ENCODE measurements around the gene PPP1R2B. TPM values are rescaled to one million over a fixed set of nuclear protein-coding genes. Genes with fewer than 3 reads are reported as not detected.

Gene PPP1R2B
- polyA plus RNA-seq, 5 donors: 0.06 to 0.13 (median 0.09) TPM; not detected in 2

DNA sequence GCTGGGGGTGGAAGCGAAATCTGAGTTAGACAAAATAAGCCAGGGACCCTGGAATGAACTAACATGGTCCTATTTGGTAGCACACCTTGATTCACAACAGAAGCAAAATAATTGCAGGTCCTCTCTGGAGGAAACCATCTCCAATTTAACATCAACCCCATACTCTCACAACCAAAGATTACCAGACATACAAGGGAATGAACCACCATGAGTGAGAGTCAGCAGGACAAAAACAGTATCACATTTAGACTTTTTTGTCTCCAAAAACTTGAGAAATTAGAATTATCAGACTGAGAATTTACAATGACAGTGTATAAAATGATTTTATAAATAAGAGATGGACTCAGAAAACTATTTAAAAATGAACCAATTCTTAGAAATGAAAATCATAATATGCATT, 21.1 kb downstream of the PPP1R2B start:
- no peak for DNase-seq

DNA sequence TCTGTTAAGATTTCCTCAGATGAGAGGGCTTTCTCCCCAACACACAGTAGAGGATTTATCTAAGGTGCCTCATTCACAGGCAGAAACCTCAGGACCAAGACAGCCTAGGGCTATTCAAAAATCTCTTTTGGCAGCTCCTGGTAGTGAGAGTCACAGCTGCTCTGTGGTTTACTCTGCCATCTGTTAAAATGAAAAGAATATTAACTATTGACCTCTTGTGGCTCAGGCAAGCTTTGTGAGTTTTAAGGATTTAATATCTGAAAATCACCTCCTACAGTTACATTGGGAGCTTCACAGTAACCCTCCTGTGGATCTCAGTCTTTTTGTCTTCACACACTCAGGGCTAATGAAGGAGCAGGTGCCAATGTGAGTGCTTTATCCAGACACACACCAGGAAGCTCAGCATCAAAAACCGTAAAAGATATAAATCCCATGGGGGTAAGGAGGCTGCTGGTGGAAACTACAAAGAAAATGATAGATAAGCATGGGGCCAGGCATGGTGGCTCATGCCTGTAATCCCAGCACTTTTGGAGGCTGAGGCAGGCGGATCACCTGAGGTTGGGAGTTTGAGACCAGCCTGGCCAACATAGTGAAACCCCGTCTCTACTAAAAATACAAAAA, 29.7 kb downstream of the PPP1R2B start:
- DNase-seq: no peak

DNA sequence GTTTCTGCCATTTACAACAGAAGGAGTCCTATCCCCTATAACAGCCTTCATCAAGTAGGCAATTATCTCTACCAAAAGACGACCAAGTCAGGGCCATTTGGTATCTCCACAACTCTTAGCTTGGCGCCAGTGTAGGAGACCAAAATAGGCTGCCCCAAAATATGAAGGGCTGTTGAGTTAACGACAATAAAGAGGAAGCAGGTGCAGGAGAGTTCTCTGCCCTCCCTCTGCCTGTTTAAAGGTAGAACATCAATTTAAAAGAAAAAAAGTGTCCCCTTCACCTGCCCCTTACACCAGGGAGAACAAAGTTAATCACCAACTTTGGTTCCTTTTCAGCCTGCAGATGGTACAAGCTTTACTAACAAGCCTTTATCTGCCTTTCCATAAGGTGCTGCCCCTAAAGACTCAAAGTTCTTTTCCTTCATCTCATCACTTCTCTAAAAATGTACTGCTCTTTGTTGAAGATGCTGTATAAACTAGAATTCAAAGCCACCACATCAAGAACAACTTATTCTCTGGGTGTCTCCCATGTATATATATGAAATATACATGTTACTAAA, 33.3 kb downstream of the PPP1R2B start:
- no peak for DNase-seq

DNA sequence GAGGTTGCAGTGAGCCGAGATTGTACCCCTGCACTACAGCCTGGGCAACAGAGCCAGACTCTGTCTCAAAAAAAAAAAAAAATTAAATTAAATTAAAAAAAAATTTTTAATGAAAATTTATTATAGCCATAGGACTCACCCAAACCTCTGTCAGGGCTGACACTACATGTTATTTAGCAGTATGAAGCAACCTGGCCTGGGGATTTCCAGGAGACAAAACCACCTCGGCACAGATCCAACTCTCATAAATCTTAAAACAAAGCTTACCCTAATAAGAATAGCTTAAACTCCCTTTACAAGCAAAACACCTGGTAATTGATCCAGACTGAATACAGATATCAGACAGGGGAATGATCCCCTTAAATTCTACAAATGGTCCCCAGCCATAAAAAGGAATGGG, 38.4 kb downstream of the PPP1R2B start:
- DNase-seq: no peak

DNA sequence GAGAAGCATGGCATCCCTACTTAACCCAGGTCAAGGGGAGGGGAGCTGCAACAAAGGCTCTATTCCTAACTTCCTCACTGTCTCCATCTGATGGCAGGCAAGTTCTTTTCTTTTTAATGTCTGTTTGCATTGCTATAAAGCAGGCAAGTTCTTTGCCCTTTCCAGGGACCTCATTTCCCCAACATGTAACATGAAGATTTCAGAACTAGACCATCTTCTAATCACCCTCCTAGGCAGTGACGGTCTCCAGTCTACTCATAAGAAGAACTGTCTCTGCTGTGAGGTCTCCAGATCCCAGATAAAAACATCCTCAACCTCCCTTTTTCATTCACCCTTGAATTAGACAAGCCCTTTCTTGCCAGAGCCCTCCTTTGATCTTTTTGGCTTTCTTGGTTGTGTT, 42.1 kb downstream of the PPP1R2B start:
- DNase-seq: no peak

DNA sequence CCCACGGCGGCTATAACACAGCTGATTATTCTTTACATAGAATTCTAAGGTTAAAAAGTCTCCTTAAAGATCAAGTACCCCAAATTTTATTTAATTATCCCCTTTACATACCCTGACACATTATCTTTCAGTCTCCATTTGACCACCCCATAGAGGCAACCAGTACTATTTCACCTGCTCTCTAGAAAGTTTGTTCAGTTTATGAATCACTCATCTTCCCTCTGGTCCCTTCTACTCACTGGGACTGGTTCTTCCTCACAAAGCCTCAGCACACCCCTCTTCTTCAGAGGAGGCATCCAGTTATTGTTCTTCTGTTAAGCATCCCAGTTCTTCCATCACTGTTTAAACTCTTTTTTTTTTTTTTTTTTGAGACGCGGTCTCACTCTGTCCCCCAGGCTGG, 42.8 kb downstream of the PPP1R2B start:
- no peak for DNase-seq

DNA sequence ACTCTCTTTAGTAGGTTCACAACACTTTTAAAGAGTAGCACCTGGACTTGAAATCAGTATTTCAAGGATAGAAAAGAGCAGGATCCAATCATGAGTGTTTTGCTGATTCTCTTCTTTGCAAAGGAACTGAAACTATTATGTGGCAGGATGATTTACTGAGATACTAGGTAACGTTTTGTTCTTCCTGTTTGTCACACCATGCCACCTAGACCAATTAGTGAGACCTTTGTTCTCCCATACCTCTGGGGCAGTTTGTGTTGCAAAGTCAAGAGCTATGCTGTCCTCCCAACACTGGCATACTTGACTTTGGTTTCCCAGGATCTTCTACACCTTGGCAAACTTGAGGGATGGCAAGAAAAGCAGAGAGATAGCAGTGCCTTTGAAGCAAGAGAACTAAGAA, 43.4 kb downstream of the PPP1R2B start:
- DNase-seq: no peak

DNA sequence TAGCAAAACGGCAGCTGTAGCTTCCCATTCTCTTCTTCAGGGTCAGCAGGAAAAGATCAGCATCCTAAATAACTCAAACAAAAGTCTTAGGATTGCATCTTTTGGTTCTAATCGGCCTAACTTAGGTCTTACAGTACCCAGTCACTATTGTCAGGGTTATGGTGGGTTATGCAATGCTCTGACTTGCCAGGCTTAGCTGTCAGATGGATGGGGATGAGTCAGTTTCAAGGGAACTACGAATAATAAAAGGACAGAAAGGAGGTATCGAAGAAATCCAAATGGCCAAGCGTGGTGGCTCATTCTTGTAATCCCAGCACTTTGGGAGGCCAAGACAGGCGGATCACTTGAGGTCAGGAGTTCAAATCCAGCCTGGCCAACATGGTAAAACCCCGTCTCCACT, 46.5 kb downstream of the PPP1R2B start:
- no peak for DNase-seq

Other genes starting within 250 kb of the PPP1R2B start
- 1 to 10 TPM in 1 of 5 donors, under 1 TPM in 4; 0.33 to 1.3 (median 0.69) TPM for gene TIMD4, start 112.9 kb downstream of the PPP1R2B start, polyA plus RNA-seq (ENCODE audit: insufficient read depth in 1 of 5, insufficient read length in 5 of 5, low replicate concordance in 1 of 5)
- 1 to 10 TPM in 3 of 5 donors, under 1 TPM in 2; 0.24 to 1.5 (median 1.1) TPM for gene HAVCR1, start 208.8 kb downstream of the PPP1R2B start, polyA plus RNA-seq (ENCODE audit: insufficient read depth in 1 of 5, insufficient read length in 5 of 5, low replicate concordance in 1 of 5)

Data from right lung (tissue), 5 donors.